GM21423 (cell line): ENCODE data around the gene TRPV4.

Source experiments
- ATAC-seq: cut with Tn5 transposase; IDR thresholded peaks from one replicate; pipeline ENCODE4 v1.9.1; 2021; ENCODE audit warnings: mild to moderate bottlenecking, moderate library complexity; ENCODE audit not compliant: unreplicated experiment

Gene TRPV4

GRCh38 chr12:109829667-109830066, 3.5 kb downstream of the TRPV4 start:
- no peak for ATAC-seq

GRCh38 chr12:109828754-109829511, 4.3 kb downstream of the TRPV4 start:
- no peak for ATAC-seq

- ATAC-seq: no peak
Observed at GRCh38 chr12:109827566-109828550, 5.3 kb downstream of the TRPV4 start.

GRCh38 chr12:109827080-109827479, 6.1 kb downstream of the TRPV4 start:
- ATAC-seq: no peak

- ATAC-seq: no peak
Observed at GRCh38 chr12:109824731-109825130, 8.5 kb downstream of the TRPV4 start.

- ATAC-seq: no peak
Observed at GRCh38 chr12:109822951-109823411, 10.2 kb downstream of the TRPV4 start.

GRCh38 chr12:109822416-109822815, 10.8 kb downstream of the TRPV4 start:
- ATAC-seq: no peak

- ATAC-seq: no peak
Observed at GRCh38 chr12:109821968-109822367, 11.2 kb downstream of the TRPV4 start.

- ATAC-seq: no peak
Observed at GRCh38 chr12:109820816-109821381, 12.3 kb downstream of the TRPV4 start.

- no peak for ATAC-seq
Observed at GRCh38 chr12:109818905-109819500, 14.2 kb downstream of the TRPV4 start.

- ATAC-seq: no peak
Observed at GRCh38 chr12:109818253-109818652, 14.9 kb downstream of the TRPV4 start.

GRCh38 chr12:109817627-109818231, 15.5 kb downstream of the TRPV4 start:
- no peak for ATAC-seq

GRCh38 chr12:109816870-109817269, 16.3 kb downstream of the TRPV4 start:
- no peak for ATAC-seq

GRCh38 chr12:109815757-109816617, 17.2 kb downstream of the TRPV4 start:
- ATAC-seq: no peak

- ATAC-seq: no peak
Observed at GRCh38 chr12:109815225-109815624, 18.0 kb downstream of the TRPV4 start.

GRCh38 chr12:109814600-109815150, 18.5 kb downstream of the TRPV4 start:
- ATAC-seq: no peak

GRCh38 chr12:109813810-109814416, 19.3 kb downstream of the TRPV4 start:
- ATAC-seq: no peak

GRCh38 chr12:109811624-109811995, 21.6 kb downstream of the TRPV4 start:
- no peak for ATAC-seq
